GM23338 (cell line): ENCODE data around the gene CSPG4. TPM values are rescaled to one million over a fixed set of nuclear protein-coding genes. Genes with fewer than 3 reads are reported as not detected.
A peak's percentile ranks its signal among the peaks of the same experiment; 100 is the strongest.

Source experiments
- ATAC-seq: fragments of 200-7000 bp; cut with Tn5 transposase; 3 replicates; pipeline ENCODE4 v1.9.1; 2020
- DNase-seq: peaks from one replicate; pipeline ENCODE4 v3.0.0-alpha.2; 2015; ENCODE audit warnings: low spot score
- H2AFZ ChIP-seq: fragments of 200-600 bp; sonication (generic); 2 replicates; pipeline ENCODE4 v1.8.0; 2016; ENCODE audit warnings: antibody characterized with exemption, mild to moderate bottlenecking, moderate library complexity
- H3F3A ChIP-seq: fragments of 200-600 bp; sonication (generic); replicated peaks from 2 replicates; pipeline ENCODE4 v1.8.0; 2017; ENCODE audit warnings: antibody characterized with exemption, mixed run types, low read depth
- H3K27ac ChIP-seq: fragments of 200-600 bp; sonication (generic); 2 replicates; pipeline ENCODE4 v1.6.1; 2016; ENCODE audit warnings: low read depth
- H3K27me3 ChIP-seq: fragments of 200-600 bp; sonication (generic); 2 replicates; pipeline ENCODE4 v1.8.0; 2016; ENCODE audit warnings: mild to moderate bottlenecking, mixed run types, moderate library complexity; ENCODE audit not compliant: insufficient read depth
- H3K36me3 ChIP-seq: fragments of 200-600 bp; sonication (generic); 2 replicates; pipeline ENCODE4 v1.8.0; 2016; ENCODE audit warnings: mild to moderate bottlenecking; ENCODE audit not compliant: insufficient read depth
- H3K4me1 ChIP-seq: fragments of 200-600 bp; sonication (generic); 2 replicates; pipeline ENCODE4 v1.8.0; 2016; ENCODE audit warnings: mild to moderate bottlenecking, moderate library complexity; ENCODE audit not compliant: insufficient read depth
- H3K4me2 ChIP-seq: fragments of 200-600 bp; sonication (generic); 2 replicates; pipeline ENCODE4 v1.7.1; 2017; ENCODE audit warnings: mixed run types
- H3K4me3 ChIP-seq: fragments of 200-600 bp; sonication (generic); 2 replicates; pipeline ENCODE4 v1.6.1; 2016; ENCODE audit warnings: mixed run types
- H3K79me2 ChIP-seq: fragments of 200-600 bp; sonication (generic); replicated peaks from 2 replicates; pipeline ENCODE4 v1.8.0; 2017; ENCODE audit warnings: mild to moderate bottlenecking; ENCODE audit not compliant: insufficient read depth
- H3K9me2 ChIP-seq: fragments of 200-600 bp; sonication (generic); 2 replicates; pipeline ENCODE4 v1.8.0; 2017; ENCODE audit not compliant: insufficient read depth
- H4K20me1 ChIP-seq: fragments of 200-600 bp; sonication (generic); replicated peaks from 2 replicates; pipeline ENCODE4 v1.8.0; 2017; ENCODE audit warnings: mild to moderate bottlenecking; ENCODE audit not compliant: insufficient read depth
- H3K27ac Mint-ChIP-seq: 2 replicates; pipeline ENCODE4 v1.8.0; 2020; ENCODE audit warnings: inconsistent platforms, mild to moderate bottlenecking, moderate library complexity, mixed read lengths
- H3K27me3 Mint-ChIP-seq: 3 replicates; pipeline ENCODE4 v1.8.0; 2022; ENCODE audit warnings: low read depth, mild to moderate bottlenecking, moderate library complexity, mixed read lengths, inconsistent platforms; ENCODE audit not compliant: insufficient read depth, poor library complexity
- H3K36me3 Mint-ChIP-seq: 3 replicates; pipeline ENCODE4 v1.8.0; 2021; ENCODE audit warnings: low read depth, mild to moderate bottlenecking, inconsistent platforms, moderate library complexity, mixed read lengths
- H3K4me1 Mint-ChIP-seq: 3 replicates; pipeline ENCODE4 v1.8.0; 2020; ENCODE audit warnings: mild to moderate bottlenecking, inconsistent platforms, mixed read lengths
- H3K4me3 Mint-ChIP-seq: 3 replicates; pipeline ENCODE4 v1.8.0; 2021; ENCODE audit warnings: moderate library complexity, mild to moderate bottlenecking, inconsistent platforms, mixed read lengths
- H3K9me3 Mint-ChIP-seq: 3 replicates; pipeline ENCODE4 v1.8.0; 2020; ENCODE audit warnings: moderate library complexity, mild to moderate bottlenecking, inconsistent platforms, mixed read lengths
- EZH2 ChIP-seq: fragments of 200-600 bp; sonication (generic); IDR thresholded peaks from one replicate; pipeline ENCODE4 v1.8.0; 2017; ENCODE audit warnings: antibody characterized with exemption, mild to moderate bottlenecking, low read depth; ENCODE audit not compliant: unreplicated experiment
- EZH2phosphoT487 ChIP-seq: fragments of 200-600 bp; sonication (generic); IDR thresholded peaks from one replicate; pipeline ENCODE4 v1.8.1; 2018; ENCODE audit warnings: antibody characterized with exemption; ENCODE audit not compliant: unreplicated experiment
- NANOG ChIP-seq: IDR thresholded peaks from 2 replicates; pipeline ENCODE4 v1.6.1; 2016; ENCODE audit warnings: antibody characterized with exemption, borderline replicate concordance
- POLR2AphosphoS5 ChIP-seq: IDR thresholded peaks from 2 replicates; pipeline ENCODE4 v1.6.1; 2016; ENCODE audit warnings: antibody characterized with exemption, low read depth
- STAT1 ChIP-seq: IDR thresholded peaks from one replicate; pipeline ENCODE4 v1.6.1; 2016; ENCODE audit warnings: antibody characterized with exemption; ENCODE audit not compliant: unreplicated experiment
- ZNF114 ChIP-seq: fragments of 250-450 bp; sonication (Bioruptor Pico); IDR thresholded peaks from 2 replicates; pipeline ENCODE4 v1.5.0; 2020; ENCODE audit warnings: mild to moderate bottlenecking, moderate library complexity
- ZNF331 ChIP-seq: fragments of 250-450 bp; sonication (Bioruptor Pico); IDR thresholded peaks from 2 replicates; pipeline ENCODE4 v1.5.0; 2020; ENCODE audit warnings: low read depth, mild to moderate bottlenecking, moderate library complexity
- ZNF462 ChIP-seq: fragments of 250-450 bp; sonication (Bioruptor Pico); IDR thresholded peaks from 2 replicates; pipeline ENCODE4 v1.5.0; 2020; ENCODE audit warnings: mild to moderate bottlenecking, moderate library complexity
- polyA plus RNA-seq: library from polyadenylated mRNA; unstranded; fragments of >200 nt; fragmentation: Nextera tagmentation; extraction: Ambion mirVana; gene quantifications from 2 replicates; pipeline ENCODE4 v1.2.1, GENCODE V29; 2016
- total RNA-seq: library from RNA; depleted of rRNA; stranded (reverse); fragments of >200 nt; shearing (Covaris generic); gene quantifications from 2 replicates; pipeline ENCODE4 v1.2.3, GENCODE V29; 2014
- TF ChIP-seq, protein P1 (sequence below): IDR thresholded peaks from one replicate; pipeline ENCODE4 v1.6.1; 2018; ENCODE audit warnings: antibody characterized with exemption; ENCODE audit not compliant: unreplicated experiment
- TF ChIP-seq, protein P2 (sequence below): IDR thresholded peaks from 2 replicates; pipeline ENCODE4 v1.6.1; 2016; ENCODE audit warnings: antibody characterized with exemption

Gene CSPG4
- total and polyA plus RNA-seq, 2 experiments from 2014 or later = 0.27 to 4.0 TPM

GRCh38 chr15:75649848-75650247, 62.8 kb downstream of the CSPG4 start (continued):
- TF ChIP-seq, protein P1, sequence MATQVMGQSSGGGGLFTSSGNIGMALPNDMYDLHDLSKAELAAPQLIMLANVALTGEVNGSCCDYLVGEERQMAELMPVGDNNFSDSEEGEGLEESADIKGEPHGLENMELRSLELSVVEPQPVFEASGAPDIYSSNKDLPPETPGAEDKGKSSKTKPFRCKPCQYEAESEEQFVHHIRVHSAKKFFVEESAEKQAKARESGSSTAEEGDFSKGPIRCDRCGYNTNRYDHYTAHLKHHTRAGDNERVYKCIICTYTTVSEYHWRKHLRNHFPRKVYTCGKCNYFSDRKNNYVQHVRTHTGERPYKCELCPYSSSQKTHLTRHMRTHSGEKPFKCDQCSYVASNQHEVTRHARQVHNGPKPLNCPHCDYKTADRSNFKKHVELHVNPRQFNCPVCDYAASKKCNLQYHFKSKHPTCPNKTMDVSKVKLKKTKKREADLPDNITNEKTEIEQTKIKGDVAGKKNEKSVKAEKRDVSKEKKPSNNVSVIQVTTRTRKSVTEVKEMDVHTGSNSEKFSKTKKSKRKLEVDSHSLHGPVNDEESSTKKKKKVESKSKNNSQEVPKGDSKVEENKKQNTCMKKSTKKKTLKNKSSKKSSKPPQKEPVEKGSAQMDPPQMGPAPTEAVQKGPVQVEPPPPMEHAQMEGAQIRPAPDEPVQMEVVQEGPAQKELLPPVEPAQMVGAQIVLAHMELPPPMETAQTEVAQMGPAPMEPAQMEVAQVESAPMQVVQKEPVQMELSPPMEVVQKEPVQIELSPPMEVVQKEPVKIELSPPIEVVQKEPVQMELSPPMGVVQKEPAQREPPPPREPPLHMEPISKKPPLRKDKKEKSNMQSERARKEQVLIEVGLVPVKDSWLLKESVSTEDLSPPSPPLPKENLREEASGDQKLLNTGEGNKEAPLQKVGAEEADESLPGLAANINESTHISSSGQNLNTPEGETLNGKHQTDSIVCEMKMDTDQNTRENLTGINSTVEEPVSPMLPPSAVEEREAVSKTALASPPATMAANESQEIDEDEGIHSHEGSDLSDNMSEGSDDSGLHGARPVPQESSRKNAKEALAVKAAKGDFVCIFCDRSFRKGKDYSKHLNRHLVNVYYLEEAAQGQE = no peak
- TF ChIP-seq ZNF331 (CRISPR knock-in tag) = no peak
- TF ChIP-seq EZH2 = no peak
- TF ChIP-seq, protein P2, sequence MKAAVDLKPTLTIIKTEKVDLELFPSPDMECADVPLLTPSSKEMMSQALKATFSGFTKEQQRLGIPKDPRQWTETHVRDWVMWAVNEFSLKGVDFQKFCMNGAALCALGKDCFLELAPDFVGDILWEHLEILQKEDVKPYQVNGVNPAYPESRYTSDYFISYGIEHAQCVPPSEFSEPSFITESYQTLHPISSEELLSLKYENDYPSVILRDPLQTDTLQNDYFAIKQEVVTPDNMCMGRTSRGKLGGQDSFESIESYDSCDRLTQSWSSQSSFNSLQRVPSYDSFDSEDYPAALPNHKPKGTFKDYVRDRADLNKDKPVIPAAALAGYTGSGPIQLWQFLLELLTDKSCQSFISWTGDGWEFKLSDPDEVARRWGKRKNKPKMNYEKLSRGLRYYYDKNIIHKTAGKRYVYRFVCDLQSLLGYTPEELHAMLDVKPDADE = no peak
- no peak for TF ChIP-seq EZH2phosphoT487
- TF ChIP-seq POLR2AphosphoS5 = no peak

DNA sequence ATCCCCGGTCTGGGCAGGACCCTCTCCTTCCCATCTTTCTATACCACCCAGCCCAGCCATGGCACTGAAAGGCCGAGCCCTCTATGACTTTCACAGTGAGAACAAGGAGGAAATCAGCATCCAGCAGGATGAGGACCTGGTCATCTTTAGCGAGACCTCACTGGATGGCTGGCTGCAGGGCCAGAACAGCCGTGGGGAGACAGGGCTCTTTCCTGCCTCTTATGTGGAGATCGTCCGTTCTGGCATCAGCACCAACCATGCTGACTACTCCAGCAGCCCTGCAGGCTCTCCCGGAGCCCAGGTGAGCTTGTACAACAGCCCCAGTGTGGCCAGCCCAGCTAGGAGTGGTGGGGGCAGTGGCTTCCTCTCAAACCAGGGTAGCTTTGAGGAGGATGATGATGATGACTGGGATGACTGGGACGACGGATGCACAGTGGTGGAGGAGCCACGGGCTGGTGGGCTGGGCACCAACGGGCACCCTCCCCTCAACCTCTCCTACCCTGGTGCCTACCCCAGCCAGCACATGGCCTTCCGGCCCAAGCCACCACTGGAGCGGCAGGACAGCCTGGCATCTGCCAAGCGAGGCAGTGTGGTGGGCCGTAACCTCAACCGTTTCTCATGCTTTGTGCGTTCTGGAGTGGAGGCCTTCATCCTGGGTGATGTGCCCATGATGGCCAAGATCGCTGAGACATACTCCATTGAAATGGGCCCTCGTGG, 63.4 kb downstream of the CSPG4 start:
- H3K4me2 ChIP-seq = peak overlapping the region; percentile 99
- no peak overlapping the region; the same call in 1 of the 2 replicates for H3K27ac ChIP-seq
- no peaks in the 10 kb centered on the region for H3K9me2 ChIP-seq
- H3K27me3 ChIP-seq = peaks cover 17% of the 10 kb centered on the region
- no peak for ATAC-seq
- peaks cover 62% of the 10 kb centered on the region for H3K4me1 Mint-ChIP-seq
- H3K4me1 ChIP-seq = peaks cover 27% of the 10 kb centered on the region
- H3K4me3 Mint-ChIP-seq = peak overlapping the region; percentile 96
- H3K27me3 Mint-ChIP-seq = peaks cover 44% of the 10 kb centered on the region
- DNase-seq = no peak
- no peaks in the 10 kb centered on the region; the same call in 1 of the 2 replicates for H3K36me3 ChIP-seq
- peaks cover 12% of the 10 kb centered on the region; the same call in 1 of the 2 replicates for H4K20me1 ChIP-seq
- H2AFZ ChIP-seq = no peak overlapping the region
- H3K27ac Mint-ChIP-seq = no peak overlapping the region
- H3K9me3 Mint-ChIP-seq = no peaks in the 10 kb centered on the region
- H3K4me3 ChIP-seq = peak overlapping the region; percentile 96
- H3K36me3 Mint-ChIP-seq = peaks cover 28% of the 10 kb centered on the region
- peaks cover 48% of the 10 kb centered on the region for H3K79me2 ChIP-seq
- peaks cover 29% of the 10 kb centered on the region for H3F3A ChIP-seq
- TF ChIP-seq, protein P2 = no peak
- TF ChIP-seq ZNF462 = no peak
- TF ChIP-seq NANOG = no peak
- TF ChIP-seq POLR2AphosphoS5 = no peak
- TF ChIP-seq ZNF114 (CRISPR knock-in tag) = no peak
- TF ChIP-seq STAT1 = no peak
- TF ChIP-seq ZNF331 (CRISPR knock-in tag) = no peak
